ENCODE measurements around the gene SMYD3.

The SMYD3 gene

GRCh38 chr1:245929224-245929623 is 577.9 kb downstream of the SMYD3 start:
- no peak for DNase-seq (ENCODE audit: low read depth in 2 of 3, low spot score in 2 of 3)

DNA sequence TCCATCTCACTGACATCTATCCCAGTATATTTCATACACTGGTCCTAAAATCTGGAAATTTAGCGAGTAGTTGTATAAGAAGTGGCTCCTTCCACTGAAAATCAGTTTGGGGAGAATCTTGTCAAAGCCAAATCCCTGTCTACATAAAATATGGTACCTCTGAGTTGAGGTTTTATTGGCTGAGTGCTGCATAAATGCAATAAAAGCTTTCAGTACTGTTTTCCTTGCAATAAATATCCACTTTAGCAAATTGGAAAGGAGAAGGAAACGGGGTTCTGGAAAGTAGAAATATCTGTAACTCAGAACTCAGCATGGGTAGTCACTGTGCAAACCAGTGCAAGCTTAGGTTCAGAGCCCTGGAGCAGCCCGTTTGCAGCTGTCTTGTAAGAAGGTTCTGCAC is 580.2 kb downstream of the SMYD3 start:
- DNase-seq (ENCODE audit: low read depth in 2 of 3, low spot score in 2 of 3): no peak

- DNase-seq (ENCODE audit: low read depth in 2 of 3, low spot score in 2 of 3): no peak
Observed at GRCh38 chr1:245923215-245923614, 583.9 kb downstream of the SMYD3 start.

DNA sequence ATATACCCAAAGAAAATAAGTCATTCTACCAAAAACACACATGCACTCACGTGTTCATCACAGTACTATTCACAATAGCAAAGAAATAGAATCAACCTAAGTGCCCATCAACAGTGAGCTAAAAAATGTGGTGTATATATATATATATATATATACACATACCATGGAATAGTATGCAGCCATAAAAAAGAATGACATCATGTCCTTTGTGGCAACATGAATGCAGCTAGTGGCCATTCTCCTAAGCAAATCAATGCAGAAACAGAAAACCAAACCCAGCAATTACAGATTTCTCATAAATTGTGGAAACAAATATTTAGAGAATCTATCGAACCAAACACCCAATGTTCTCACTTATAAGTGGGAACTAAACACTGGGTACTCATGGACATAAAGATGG is 585.7 kb downstream of the SMYD3 start:
- no peak for DNase-seq (ENCODE audit: low read depth in 2 of 3, low spot score in 2 of 3)

DNA sequence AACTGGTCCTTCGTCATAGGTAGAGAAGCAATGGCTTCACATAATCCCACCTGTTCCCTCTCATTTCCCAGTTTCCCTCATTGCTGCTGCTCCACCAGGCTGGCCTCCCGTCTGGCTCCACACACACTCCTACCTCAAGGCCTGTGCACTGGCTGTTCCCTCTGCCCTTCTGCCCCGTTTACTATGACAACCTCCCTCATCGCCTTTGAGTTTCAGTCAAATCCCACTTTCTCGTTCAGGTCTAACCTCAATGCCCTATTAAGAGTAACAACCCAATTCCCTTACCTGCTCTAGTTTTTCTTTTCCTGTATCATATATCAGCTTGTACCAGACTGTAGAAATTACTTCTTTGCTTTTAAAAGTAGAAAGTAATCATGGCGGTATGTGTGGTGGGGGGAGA is 589.7 kb downstream of the SMYD3 start:
- no peak for DNase-seq (ENCODE audit: low read depth in 2 of 3, low spot score in 2 of 3)

DNA sequence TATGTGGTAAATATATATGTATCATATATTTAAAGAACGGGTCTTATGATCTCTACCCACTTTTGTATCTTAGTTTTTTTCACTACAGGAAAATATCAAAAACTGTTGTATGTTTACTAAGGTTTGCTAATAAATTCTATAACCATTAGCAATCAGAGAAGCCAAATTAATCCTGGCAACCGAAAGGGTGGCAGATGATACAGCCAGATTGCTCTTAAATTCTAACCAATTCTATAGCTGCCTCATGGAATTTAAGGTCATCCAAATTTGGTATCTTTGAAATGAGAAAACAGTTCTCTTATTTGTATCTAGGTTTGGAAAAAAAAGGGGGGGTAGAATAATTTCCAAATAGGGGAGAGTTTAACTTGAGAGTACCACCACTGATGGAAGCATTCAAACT is 591.2 kb downstream of the SMYD3 start:
- no peak for DNase-seq (ENCODE audit: low read depth in 2 of 3, low spot score in 2 of 3)

DNA sequence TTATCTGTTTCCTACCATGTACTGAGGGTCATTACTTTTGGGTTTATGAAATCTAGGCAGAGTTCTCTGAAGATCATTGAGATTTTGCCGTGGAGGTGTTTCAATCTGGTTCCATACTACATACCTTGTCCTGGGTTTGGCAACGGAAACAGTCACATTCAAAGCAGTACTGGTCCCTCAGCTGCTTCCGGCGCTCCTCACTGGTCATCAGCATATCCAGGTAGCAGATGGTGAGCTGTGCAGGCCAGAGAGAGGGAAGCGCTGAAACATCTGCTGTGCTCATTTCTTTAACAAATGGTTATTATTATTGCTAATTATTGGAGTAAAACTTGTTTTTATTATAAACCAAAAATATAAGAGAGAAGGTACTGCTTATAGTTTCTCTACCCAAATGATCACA is 591.7 kb downstream of the SMYD3 start:
- no peak for DNase-seq (ENCODE audit: low read depth in 2 of 3, low spot score in 2 of 3)

DNA sequence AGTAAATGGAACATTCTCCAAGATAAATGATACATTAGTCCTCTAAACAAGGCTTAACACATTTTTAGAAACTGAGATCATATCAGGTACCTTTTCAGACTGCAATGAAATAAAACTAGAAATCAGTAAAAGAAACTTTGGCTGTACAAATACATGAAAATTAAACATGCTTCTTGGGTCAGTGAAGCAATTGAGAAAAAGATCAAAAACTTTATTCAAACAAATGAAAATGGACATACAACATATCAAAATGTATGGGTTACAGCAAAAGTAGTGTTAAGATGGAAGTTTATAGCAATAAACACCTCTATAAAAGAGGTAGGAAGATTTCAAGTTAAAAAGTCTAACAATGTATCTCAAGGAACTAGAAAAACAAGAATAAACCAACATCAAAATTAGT is 598.5 kb downstream of the SMYD3 start:
- no peak for DNase-seq (ENCODE audit: low read depth in 2 of 3, low spot score in 2 of 3)

DNA sequence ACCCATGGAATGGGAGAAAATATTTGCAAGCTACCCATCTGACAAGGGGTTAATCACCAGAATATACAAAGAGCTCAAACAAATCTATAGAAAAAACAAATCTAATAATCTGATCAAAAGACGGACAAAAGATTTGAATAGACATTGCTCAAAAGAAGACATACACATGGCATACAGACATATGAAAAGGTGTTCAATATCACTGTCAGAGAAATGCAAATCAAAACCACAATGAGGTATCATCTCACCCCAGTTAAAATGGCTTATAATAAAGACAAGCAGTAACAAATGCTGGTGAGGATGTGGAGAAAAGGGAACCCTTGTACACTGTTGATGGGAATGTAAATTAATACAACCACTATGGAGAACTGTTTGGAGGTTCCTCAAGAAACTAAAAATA is 600.9 kb downstream of the SMYD3 start:
- DNase-seq (ENCODE audit: low read depth in 2 of 3, low spot score in 2 of 3): no peak

DNA sequence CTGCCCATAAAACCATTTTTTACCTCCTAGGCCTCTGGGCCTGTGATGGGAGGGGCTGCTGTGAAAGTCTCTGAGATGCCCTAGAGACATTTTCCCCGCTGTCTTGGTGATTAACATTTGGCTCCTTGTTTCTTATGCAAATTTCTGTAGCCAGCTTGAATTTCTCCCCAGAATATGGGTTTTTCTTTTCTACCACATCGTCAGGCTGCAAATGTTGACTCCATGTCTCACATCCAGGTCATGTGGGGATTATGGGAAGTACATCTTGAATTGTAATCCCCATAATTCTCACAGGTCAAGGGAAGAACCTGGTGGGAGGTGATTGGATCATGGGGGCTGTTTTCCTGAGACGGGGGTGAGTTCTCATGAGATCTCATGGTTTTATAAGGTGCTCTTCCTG is 603.2 kb downstream of the SMYD3 start:
- DNase-seq (ENCODE audit: low read depth in 2 of 3, low spot score in 2 of 3): no peak

- no peak for DNase-seq (ENCODE audit: low read depth in 2 of 3, low spot score in 2 of 3)
Observed at GRCh38 chr1:245901565-245901964, 605.5 kb downstream of the SMYD3 start.

DNA sequence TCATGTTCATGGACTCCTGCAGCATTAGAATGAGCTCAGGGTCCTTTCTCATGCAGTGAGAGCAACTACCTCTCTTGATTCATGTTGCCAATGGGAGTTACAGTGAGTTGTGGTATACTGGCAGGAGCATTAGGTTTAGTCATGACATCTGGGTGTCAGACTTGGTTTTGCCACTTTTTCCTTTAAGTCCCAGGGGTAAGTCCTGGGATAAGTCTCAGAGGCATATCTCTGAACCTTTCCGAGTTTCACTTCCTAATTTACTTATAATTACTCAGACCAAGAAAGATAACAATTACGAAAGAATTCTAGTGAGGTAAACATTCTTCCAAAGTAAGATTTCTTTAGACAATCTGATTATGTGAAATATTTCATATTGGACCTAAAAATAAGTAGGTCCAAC is 606.0 kb downstream of the SMYD3 start:
- no peak for DNase-seq (ENCODE audit: low read depth in 2 of 3, low spot score in 2 of 3)

DNA sequence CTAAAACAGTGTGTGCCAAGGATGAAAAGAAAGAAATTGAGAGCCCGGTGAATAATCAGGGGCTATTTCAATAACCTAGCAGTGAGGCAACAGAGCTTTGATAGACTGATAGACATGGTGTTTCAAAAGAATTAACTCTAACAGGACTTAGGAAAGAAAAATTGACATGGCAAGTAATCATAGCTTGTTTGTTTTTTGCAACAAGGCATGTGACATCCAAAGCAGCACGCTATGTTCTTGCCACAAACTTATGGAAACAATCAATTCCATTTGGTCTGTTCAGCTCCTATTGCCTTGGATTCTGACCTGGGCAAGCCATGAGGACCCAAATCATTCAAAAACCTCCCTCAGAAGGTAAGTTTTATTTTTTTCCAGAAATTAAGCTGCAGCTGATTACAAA is 608.5 kb downstream of the SMYD3 start:
- no peak for DNase-seq (ENCODE audit: low read depth in 2 of 3, low spot score in 2 of 3)

GRCh38 chr1:245896258-245896657 is 610.8 kb downstream of the SMYD3 start:
- no peak for DNase-seq (ENCODE audit: low read depth in 2 of 3, low spot score in 2 of 3)

DNA sequence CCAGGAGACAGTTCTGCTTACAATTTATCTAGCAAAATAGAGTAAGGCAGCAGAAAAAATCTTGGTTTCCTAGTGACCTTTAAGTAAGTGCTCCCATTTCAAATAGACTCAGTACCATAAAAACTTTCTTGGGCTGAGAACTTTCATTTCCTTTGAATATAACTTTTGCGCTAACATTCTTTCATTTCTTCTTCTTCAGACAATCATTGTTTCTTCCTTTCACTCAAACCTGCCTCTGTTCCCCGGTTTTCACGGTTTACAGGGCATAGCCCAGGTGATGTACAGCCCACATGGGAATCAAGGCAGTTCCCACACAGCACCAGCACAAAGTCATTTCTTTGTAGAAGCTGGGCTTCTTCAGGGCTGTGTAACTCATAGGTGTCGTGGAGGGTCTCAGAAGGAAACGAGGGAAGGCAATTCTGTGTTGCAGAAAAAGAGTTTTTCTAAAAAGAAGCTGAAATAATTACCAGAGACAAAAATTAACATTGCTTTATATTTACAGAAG is 611.6 kb downstream of the SMYD3 start:
- DNase-seq (ENCODE audit: low read depth in 2 of 3, low spot score in 2 of 3): no peak

DNA sequence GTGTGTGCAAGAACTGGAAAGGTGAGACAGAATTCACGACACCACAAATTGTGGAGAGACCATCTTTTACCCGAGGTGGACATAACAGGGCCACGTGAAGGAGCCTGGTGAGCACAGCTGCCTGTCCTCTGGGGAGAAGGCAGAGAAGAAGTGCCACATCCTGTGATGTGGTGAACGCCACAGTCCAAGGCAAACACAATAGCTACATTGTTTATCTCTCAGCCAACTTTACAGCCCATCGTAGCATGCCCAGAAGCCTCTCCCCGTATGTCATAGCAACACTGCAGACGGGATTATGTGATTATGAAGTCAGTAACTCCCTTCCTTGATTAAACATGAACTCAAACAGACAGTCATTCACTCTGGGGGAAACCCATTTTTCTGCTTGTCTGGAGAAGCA is 612.2 kb downstream of the SMYD3 start:
- no peak for DNase-seq (ENCODE audit: low read depth in 2 of 3, low spot score in 2 of 3)

DNA sequence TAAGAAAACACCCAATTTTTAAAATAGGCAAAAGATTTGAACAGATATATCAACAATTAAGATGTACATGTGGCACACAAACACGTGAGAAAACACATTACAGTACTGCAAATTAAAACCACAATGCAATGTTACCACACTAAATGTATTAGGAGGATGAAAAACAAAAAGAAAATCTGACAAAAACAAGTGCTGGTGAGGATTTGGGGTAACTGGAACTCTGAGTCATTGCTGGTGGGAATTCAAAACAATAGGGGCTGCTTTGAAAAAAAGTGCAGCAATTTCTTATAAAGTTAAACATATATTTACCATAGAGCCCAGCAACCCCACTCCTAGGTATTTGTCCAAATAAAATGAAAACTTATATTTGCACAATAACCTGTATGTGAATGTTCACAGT is 614.1 kb downstream of the SMYD3 start:
- no peak for DNase-seq (ENCODE audit: low read depth in 2 of 3, low spot score in 2 of 3)

DNA sequence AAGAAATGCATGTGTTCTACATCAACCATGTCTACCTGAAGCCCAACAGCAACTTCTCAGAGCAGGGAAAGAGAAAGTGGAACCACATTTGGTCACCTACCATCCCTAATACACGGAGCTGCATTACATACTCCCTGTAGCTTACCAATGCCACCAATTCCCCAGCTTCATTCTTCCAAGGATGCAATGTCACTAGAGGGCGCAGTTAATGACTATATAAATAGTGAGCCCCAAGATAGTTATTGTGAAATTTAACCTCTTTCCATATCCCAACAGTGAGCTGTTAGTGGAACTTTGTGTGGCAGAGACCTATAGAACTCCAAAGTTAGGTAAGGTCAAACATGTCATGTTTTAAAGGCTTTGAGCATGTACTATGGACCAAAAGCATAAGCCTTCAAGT is 618.3 kb downstream of the SMYD3 start:
- DNase-seq (ENCODE audit: low read depth in 2 of 3, low spot score in 2 of 3): no peak

- DNase-seq (ENCODE audit: low read depth in 2 of 3, low spot score in 2 of 3): no peak
Observed at GRCh38 chr1:245887829-245888228, 619.2 kb downstream of the SMYD3 start.

DNA sequence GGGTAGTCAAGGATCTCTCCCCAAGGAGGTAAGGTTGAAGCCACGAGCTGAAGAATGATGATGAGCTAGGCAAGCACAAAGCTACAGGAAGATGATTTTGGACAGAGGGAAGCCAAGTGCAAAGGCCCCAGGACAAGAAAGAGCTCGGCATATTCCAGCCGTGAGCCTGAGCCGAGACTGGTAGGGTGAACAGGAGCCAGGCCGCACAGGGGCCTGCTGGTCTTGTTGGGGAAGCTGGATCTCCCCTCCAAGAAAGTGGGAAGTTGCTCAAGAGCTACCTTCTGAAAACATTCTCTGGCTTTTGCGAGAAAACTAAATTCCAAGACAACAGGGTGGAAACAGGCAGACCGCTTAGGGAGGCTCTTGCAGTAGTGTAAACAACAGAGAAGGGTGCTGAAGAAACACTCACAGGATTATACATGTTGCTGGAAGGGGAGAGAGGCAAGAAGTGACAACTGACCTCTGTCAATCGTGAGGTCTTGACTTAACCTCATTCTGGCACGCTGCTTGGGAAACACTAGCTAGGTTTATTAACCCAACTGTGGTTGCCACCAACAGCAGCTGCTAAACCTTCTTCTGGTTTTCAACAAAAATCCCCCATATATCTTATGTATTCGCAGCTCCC is 625.2 kb downstream of the SMYD3 start:
- DNase-seq (ENCODE audit: low read depth in 2 of 3, low spot score in 2 of 3): no peak

- DNase-seq (ENCODE audit: low read depth in 2 of 3, low spot score in 2 of 3): no peak
Observed at GRCh38 chr1:245880754-245881403, 626.2 kb downstream of the SMYD3 start.

DNA sequence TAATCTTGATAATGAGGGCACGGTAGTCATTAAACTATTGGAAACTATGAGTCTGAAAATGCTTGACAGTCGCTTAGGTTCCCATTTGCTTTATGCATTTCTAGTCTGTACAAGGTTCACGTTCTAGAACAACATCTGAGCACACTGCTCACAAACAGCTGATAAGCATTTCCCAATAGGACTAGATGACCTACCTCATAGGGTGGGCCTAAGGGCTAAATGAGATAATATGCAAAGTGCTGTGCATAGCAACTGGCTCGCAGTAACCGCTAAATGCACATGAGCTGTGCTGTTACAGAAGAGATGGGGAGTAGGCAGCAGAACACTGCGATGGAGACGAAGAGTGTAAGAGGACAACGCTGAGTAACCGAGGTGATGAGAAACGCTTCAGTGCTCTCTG is 628.0 kb downstream of the SMYD3 start:
- no peak for DNase-seq (ENCODE audit: low read depth in 2 of 3, low spot score in 2 of 3)

DNA sequence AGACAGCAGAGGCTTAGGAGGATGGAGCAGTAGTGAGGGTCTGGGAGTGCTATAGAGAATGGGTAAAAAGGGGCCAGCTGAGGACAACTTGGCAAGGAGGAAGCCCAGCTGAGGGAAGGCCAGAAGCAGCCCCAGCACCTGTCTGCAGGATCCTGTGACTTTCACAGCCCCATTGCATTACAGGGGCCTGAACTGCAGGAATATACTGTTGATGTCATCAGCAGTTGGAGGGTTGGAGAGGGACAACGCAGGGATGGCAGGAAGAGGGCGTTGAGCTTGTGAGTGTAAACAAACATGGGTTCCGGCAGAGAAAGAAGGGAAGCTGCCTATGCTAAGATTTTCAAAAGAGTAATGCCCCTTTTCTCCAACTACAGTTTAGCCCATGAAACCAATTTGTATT is 628.5 kb downstream of the SMYD3 start:
- DNase-seq (ENCODE audit: low read depth in 2 of 3, low spot score in 2 of 3): no peak

All from activated CD8-positive, alpha-beta memory T cell treated with anti-CD3 and anti-CD28 coated beads for 48 hours (primary cell).